ENCODE results near the gene ANO6. TPM values are rescaled to one million over a fixed set of nuclear protein-coding genes. Genes with fewer than 3 reads are reported as not detected.
"Not testable (repeated sequence)": the region's sequence is repeated elsewhere in the genome, so short reads cannot be mapped to it uniquely, and the experiment has no call there.

Gene ANO6
- total RNA-seq, 1 experiment from 2014 or later: 59.3 TPM

DNA sequence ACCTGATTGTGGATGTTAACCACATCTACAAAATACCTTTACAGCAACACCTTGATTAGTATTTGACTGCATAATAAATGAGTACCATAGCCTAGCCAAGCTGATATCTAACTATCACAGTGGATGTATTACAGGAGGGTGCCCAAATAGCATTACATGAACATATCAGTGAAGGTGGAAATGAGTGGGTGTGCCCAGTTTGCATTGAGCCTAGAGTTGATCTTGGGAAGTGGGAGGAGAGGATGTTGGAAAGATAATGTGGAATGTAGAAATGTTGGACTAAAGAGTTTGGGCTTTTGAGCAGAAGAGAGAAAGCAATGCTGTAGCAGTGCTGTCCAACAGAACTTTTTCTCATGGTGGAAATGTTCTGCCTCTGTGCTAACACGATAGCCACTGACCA, 98.9 kb downstream of the ANO6 start:
- no TSS peak for BruUV-seq (replicated peaks)
- DNase-seq (ENCODE audit: low spot score): no peak
- Histone ChIP-seq H3K36me3 (ENCODE audit: insufficient read depth, low read length, poor library complexity, severe bottlenecking) (no peaks in the 10 kb centered on the region), H3K9me3 (ENCODE audit: low read depth, low read length, poor library complexity, severe bottlenecking) (no peaks in the 10 kb centered on the region), H3K27me3 (replicated peaks; ENCODE audit: insufficient read depth, low read depth, low read length, poor library complexity) (no peaks in the 10 kb centered on the region), H3K4me3 (ENCODE audit: low read depth, low read length, poor library complexity, severe bottlenecking) (no peak overlapping the region), H3K27ac (ENCODE audit: low read depth, low read length, poor library complexity, severe bottlenecking) (no peak overlapping the region), H3K4me1 (ENCODE audit: insufficient read depth, low read length, poor library complexity, severe bottlenecking) (no peaks in the 10 kb centered on the region)
- intact Hi-C loops (cut with micrococcal nuclease; ENCODE audit: unreplicated experiment): no loop called here
- CTCF ChIA-PET: no interaction called here
- no peak for TF ChIP-seq EZH2 (IDR thresholded peaks at IDR 0.05; ENCODE audit: borderline replicate concordance, low read depth, low read length, poor library complexity, severe bottlenecking)
- TF ChIP-seq, protein P1, sequence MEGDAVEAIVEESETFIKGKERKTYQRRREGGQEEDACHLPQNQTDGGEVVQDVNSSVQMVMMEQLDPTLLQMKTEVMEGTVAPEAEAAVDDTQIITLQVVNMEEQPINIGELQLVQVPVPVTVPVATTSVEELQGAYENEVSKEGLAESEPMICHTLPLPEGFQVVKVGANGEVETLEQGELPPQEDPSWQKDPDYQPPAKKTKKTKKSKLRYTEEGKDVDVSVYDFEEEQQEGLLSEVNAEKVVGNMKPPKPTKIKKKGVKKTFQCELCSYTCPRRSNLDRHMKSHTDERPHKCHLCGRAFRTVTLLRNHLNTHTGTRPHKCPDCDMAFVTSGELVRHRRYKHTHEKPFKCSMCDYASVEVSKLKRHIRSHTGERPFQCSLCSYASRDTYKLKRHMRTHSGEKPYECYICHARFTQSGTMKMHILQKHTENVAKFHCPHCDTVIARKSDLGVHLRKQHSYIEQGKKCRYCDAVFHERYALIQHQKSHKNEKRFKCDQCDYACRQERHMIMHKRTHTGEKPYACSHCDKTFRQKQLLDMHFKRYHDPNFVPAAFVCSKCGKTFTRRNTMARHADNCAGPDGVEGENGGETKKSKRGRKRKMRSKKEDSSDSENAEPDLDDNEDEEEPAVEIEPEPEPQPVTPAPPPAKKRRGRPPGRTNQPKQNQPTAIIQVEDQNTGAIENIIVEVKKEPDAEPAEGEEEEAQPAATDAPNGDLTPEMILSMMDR (conservative IDR thresholded peaks at IDR 0.05; ENCODE audit: low read depth, low read length): no peak
- POLR2A ChIA-PET (ENCODE audit: low non-redundant PET): no interaction called here

DNA sequence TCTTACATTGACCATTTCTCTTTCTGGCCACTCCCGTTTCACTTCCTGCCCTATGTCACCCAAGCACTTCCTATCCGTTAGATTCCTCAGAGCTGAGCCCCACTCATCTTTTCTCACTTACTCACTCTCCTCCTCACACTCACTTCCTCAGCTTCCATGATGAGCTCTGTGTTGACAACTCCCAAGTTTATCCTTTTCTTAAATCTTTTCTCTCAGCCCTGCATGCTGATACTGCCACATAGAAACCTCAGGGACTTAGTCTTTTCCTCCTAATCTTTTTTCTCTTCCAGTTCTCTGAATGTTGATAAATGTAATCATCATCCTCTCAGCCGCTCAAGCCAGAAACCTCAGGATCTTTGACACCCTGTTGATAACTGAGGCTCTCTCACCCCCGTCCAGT, 99.6 kb downstream of the ANO6 start:
- H3K4me3 ChIP-seq (ENCODE audit: low read depth, low read length, poor library complexity, severe bottlenecking): no peak overlapping the region
- H3K27ac ChIP-seq (ENCODE audit: low read depth, low read length, poor library complexity, severe bottlenecking): no peak overlapping the region
- TF ChIP-seq, protein P1 (conservative IDR thresholded peaks at IDR 0.05; ENCODE audit: low read depth, low read length): no peak
- POLR2A ChIA-PET (ENCODE audit: low non-redundant PET): no interaction called here
- intact Hi-C loops (cut with micrococcal nuclease; ENCODE audit: unreplicated experiment): no loop called here
- no TSS peak for BruUV-seq (replicated peaks)
- H3K4me1 ChIP-seq (ENCODE audit: insufficient read depth, low read length, poor library complexity, severe bottlenecking): no peaks in the 10 kb centered on the region
- no peaks in the 10 kb centered on the region for H3K27me3 ChIP-seq (replicated peaks; ENCODE audit: insufficient read depth, low read depth, low read length, poor library complexity)
- H3K9me3 ChIP-seq (ENCODE audit: low read depth, low read length, poor library complexity, severe bottlenecking): no peaks in the 10 kb centered on the region
- no peaks in the 10 kb centered on the region for H3K36me3 ChIP-seq (ENCODE audit: insufficient read depth, low read length, poor library complexity, severe bottlenecking)
- CTCF ChIA-PET: no interaction called here
- DNase-seq (ENCODE audit: low spot score): no peak

GRCh38 chr12:45317261-45317660, 101.4 kb downstream of the ANO6 start:
- CTCF ChIA-PET; H3K9me3 ChIP-seq (ENCODE audit: low read depth, low read length, poor library complexity, severe bottlenecking): not testable (repeated sequence)

GRCh38 chr12:45322810-45323209, 106.9 kb downstream of the ANO6 start:
- Histone ChIP-seq H3K4me3 (ENCODE audit: low read depth, low read length, poor library complexity, severe bottlenecking) (no peak overlapping the region), H3K4me1 (ENCODE audit: insufficient read depth, low read length, poor library complexity, severe bottlenecking) (no peaks in the 10 kb centered on the region), H3K27me3 (replicated peaks; ENCODE audit: insufficient read depth, low read depth, low read length, poor library complexity) (no peaks in the 10 kb centered on the region), H3K36me3 (ENCODE audit: insufficient read depth, low read length, poor library complexity, severe bottlenecking) (no peaks in the 10 kb centered on the region), H3K9me3 (ENCODE audit: low read depth, low read length, poor library complexity, severe bottlenecking) (no peaks in the 10 kb centered on the region), H3K27ac (ENCODE audit: low read depth, low read length, poor library complexity, severe bottlenecking) (no peak overlapping the region)
- CTCF ChIA-PET: no interaction called here
- no TSS peak for BruUV-seq (replicated peaks)
- DNase-seq (ENCODE audit: low spot score): no peak
- TF ChIP-seq, protein P1 (conservative IDR thresholded peaks at IDR 0.05; ENCODE audit: low read depth, low read length): no peak
- TF ChIP-seq EZH2 (IDR thresholded peaks at IDR 0.05; ENCODE audit: borderline replicate concordance, low read depth, low read length, poor library complexity, severe bottlenecking): no peak
- POLR2A ChIA-PET (ENCODE audit: low non-redundant PET): no interaction called here
- intact Hi-C loops (cut with micrococcal nuclease; ENCODE audit: unreplicated experiment): no loop called here

More at GRCh38 chr12:45317261-45317660, 101.4 kb downstream of the ANO6 start:
- H3K36me3 ChIP-seq (ENCODE audit: insufficient read depth, low read length, poor library complexity, severe bottlenecking); H3K27me3 ChIP-seq (replicated peaks; ENCODE audit: insufficient read depth, low read depth, low read length, poor library complexity); BruUV-seq (replicated peaks); H3K27ac ChIP-seq (ENCODE audit: low read depth, low read length, poor library complexity, severe bottlenecking); H3K4me3 ChIP-seq (ENCODE audit: low read depth, low read length, poor library complexity, severe bottlenecking); intact Hi-C loops (cut with micrococcal nuclease; ENCODE audit: unreplicated experiment); POLR2A ChIA-PET (ENCODE audit: low non-redundant PET); DNase-seq (ENCODE audit: low spot score); H3K4me1 ChIP-seq (ENCODE audit: insufficient read depth, low read length, poor library complexity, severe bottlenecking): not testable (repeated sequence)
